Right atrium auricular region (tissue), 2 donors: Measurements from ENCODE around the gene GUCY2C. TPM values are rescaled to one million over a fixed set of nuclear protein-coding genes. Genes with fewer than 3 reads are reported as not detected.

Experiments
- DNase-seq: peaks from one replicate; pipeline ENCODE4 v3.0.0-alpha.2; 2019; ENCODE audit warnings: low spot score
- H3K27ac ChIP-seq, 2 donors: fragments of 200-600 bp; sonication (generic); 1 replicate in 1 of 2; 2 replicates in 1 of 2; pipeline ENCODE4 v1.5.1; 2016 to 2019
- H3K27me3 ChIP-seq, 2 donors: fragments of 200-600 bp; sonication (generic); one replicate each; pipeline versions ENCODE4 v1.5.1 to v1.6.0; 2017 to 2019
- H3K36me3 ChIP-seq: fragments of 200-600 bp; sonication (generic); one replicate; pipeline ENCODE4 v1.5.1; 2016
- H3K4me1 ChIP-seq, 2 donors: fragments of 200-600 bp; sonication (generic); one replicate each; pipeline versions ENCODE4 v1.5.1 to v1.6.0; 2017 to 2019
- H3K4me3 ChIP-seq, 2 donors: fragments of 200-600 bp; sonication (generic); 1 replicate in 1 of 2; 2 replicates in 1 of 2; pipeline ENCODE4 v1.5.1; 2017 to 2019; ENCODE audit warnings: mild to moderate bottlenecking in 1 of 2, moderate library complexity in 1 of 2
- H3K9me3 ChIP-seq, 2 donors: fragments of 200-600 bp; sonication (generic); one replicate each; pipeline ENCODE4 v1.5.1; 2019
- total RNA-seq, 2 donors: library from RNA; depleted of rRNA; stranded (reverse); fragments of >200 nt; gene quantifications; one replicate each; pipeline ENCODE4 v1.1.0, GENCODE V29; 2016
- TF ChIP-seq, protein P1 (sequence below), 2 donors: fragments of 200-600 bp; sonication (generic); IDR thresholded peaks; one replicate each; pipeline ENCODE4 v1.5.1; 2019; ENCODE audit warnings: antibody characterized with exemption in 2 of 2

The GUCY2C gene
- total RNA-seq, 2 donors from 2014 or later, result not detected

DNA sequence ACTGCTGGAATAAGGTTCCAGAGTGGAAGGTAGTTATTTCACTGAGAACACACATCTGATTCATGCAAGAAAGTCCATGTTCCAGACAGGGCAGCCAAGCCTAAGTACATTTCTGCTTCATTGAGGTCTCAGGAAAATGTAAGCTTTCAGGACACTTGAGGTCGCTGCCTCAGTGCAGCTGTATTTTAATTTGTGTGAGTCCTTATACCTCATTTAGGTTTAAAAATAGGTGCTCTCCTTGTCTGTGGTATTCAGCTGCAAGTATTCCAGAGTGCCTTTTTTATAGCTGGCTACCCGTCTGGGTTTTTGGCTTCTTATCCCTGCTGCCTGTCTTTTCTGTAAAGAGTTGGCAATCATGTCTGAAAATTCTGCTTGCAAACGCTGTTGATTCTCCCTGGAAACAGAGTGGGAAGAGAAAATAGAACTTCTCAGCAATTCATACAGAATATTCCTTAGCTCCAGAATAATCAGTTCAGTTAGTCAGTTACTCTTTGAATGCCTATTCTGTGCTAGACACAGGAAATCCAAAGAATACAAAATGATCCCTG lies 83.4 kb downstream of the GUCY2C start:
- TF ChIP-seq, protein P1, sequence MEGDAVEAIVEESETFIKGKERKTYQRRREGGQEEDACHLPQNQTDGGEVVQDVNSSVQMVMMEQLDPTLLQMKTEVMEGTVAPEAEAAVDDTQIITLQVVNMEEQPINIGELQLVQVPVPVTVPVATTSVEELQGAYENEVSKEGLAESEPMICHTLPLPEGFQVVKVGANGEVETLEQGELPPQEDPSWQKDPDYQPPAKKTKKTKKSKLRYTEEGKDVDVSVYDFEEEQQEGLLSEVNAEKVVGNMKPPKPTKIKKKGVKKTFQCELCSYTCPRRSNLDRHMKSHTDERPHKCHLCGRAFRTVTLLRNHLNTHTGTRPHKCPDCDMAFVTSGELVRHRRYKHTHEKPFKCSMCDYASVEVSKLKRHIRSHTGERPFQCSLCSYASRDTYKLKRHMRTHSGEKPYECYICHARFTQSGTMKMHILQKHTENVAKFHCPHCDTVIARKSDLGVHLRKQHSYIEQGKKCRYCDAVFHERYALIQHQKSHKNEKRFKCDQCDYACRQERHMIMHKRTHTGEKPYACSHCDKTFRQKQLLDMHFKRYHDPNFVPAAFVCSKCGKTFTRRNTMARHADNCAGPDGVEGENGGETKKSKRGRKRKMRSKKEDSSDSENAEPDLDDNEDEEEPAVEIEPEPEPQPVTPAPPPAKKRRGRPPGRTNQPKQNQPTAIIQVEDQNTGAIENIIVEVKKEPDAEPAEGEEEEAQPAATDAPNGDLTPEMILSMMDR (IDR thresholded peaks at IDR 0.05), result no peak
- Histone ChIP-seq H3K9me3 (peaks cover 0 to 19% of the 10 kb centered on the region in 2 donors), H3K4me1 (peaks cover 0 to 17% of the 10 kb centered on the region in 2 donors), H3K27me3 (no peaks in the 10 kb centered on the region), H3K36me3 (no peaks in the 10 kb centered on the region), H3K27ac (peak overlapping the region in 1 of 2 donors; percentile 32), H3K4me3 (no peak overlapping the region)
- no peak for DNase-seq

DNA sequence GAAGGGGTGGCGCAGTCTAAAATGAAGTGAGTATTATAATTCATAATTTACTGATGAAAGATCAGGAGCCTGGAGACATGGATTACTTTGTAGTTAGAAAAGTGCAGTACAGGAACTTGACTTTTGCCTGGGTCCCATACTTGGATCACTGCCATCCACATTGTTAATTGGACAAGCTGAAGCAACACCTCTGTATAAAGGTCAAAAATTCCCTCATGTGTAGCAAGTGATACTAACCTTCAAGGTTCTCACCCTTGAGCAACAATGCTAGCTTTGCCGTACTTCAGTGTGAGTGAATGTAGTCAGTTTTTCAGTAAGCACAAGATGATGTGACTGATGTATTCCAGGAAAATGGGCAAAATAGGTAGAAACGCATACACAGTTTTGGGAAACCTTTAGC lies 84.1 kb downstream of the GUCY2C start:
- Histone ChIP-seq H3K27me3 (no peaks in the 10 kb centered on the region), H3K9me3 (peaks cover 0 to 24% of the 10 kb centered on the region in 2 donors), H3K4me1 (peaks cover 0 to 17% of the 10 kb centered on the region in 2 donors), H3K27ac (no peak overlapping the region), H3K4me3 (no peak overlapping the region), H3K36me3 (no peaks in the 10 kb centered on the region)
- no peak for DNase-seq
- TF ChIP-seq, protein P1 (IDR thresholded peaks at IDR 0.05), result no peak

DNA sequence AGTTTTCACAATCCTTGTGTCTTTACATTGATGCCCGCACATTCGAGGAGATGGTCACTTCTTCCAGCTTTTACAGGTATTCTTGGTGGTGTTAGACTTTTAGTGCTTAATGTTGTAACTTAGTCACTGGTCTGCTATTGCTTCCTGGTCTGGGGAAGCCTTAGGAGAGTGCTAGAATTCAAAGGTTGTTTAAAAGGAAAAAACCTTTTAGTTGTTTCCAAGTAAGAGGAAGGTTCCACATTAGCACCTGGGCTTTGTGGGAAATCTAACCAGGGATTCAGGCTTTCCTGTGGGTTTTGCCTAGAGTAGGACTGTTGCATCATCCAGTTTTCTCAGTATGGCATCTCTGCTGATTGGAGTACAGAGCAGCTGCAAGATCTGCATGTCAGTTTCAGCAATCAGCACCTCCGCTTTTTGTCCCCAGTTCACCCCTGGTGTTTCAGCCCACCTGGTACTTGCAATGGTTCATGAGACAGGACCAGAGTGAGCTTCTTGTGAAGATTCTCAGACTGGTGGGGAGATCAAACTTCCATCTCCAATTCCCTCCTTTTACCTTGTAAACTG lies 84.7 kb downstream of the GUCY2C start:
- TF ChIP-seq, protein P1 (IDR thresholded peaks at IDR 0.05), result no peak
- no peak for DNase-seq
- peaks cover 0 to 17% of the 10 kb centered on the region in 2 donors for H3K4me1 ChIP-seq
- no peak overlapping the region for H3K4me3 ChIP-seq
- H3K27me3 ChIP-seq, result no peaks in the 10 kb centered on the region
- H3K27ac ChIP-seq, result no peak overlapping the region
- H3K9me3 ChIP-seq, result peaks cover 0 to 29% of the 10 kb centered on the region in 2 donors
- H3K36me3 ChIP-seq, result no peaks in the 10 kb centered on the region

- TF ChIP-seq, protein P1 (IDR thresholded peaks at IDR 0.05), result no peak
- Histone ChIP-seq H3K9me3 (peaks cover 0 to 64% of the 10 kb centered on the region in 2 donors), H3K27me3 (no peaks in the 10 kb centered on the region), H3K4me1 (peaks cover 0 to 3% of the 10 kb centered on the region in 2 donors), H3K27ac (no peak overlapping the region), H3K4me3 (no peak overlapping the region), H3K36me3 (no peaks in the 10 kb centered on the region)
- DNase-seq, result no peak
Measured at GRCh38 chr12:14607568-14607967, 88.8 kb downstream of the GUCY2C start.

DNA sequence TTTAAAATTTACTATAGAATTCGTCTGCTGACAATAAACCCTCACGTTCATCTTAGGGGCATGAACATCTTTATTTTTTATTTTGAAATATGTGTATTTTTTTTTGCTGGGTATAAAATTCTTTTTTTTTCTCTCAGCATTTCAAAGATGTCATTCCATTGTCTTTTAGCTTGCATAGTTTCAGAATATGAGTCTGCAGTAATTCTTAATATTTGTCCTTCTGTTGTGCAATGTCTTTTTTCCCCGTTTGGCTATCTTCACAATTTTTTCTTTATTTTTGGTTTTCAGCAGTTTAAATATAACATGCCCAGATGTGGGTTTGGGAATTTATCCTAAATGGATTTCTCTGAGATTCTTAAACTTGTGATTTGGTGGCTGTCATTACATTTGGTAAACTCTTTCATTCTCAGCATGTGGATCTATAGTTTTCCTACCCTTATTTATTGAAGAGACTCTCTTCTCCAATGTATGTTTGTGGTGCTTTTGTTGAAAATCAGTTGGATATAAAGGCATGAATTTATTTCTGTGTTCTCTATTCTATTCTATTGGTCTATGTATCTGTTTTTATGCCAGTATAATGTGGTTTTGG lies 90.9 kb downstream of the GUCY2C start:
- Histone ChIP-seq H3K36me3 (no peaks in the 10 kb centered on the region), H3K9me3 (peaks cover 0 to 56% of the 10 kb centered on the region in 2 donors), H3K4me1 (no peaks in the 10 kb centered on the region), H3K27ac (no peak overlapping the region), H3K4me3 (no peak overlapping the region), H3K27me3 (no peaks in the 10 kb centered on the region)
- TF ChIP-seq, protein P1 (IDR thresholded peaks at IDR 0.05), result no peak
- DNase-seq, result no peak
